ENCODE results near the gene TNFRSF6B.
A peak's percentile ranks its signal among the peaks of the same experiment; 100 is the strongest.
"Not testable (repeated sequence)": the region's sequence is repeated elsewhere in the genome, so short reads cannot be mapped to it uniquely, and the experiment has no call there.

TNFRSF6B gene

DNA sequence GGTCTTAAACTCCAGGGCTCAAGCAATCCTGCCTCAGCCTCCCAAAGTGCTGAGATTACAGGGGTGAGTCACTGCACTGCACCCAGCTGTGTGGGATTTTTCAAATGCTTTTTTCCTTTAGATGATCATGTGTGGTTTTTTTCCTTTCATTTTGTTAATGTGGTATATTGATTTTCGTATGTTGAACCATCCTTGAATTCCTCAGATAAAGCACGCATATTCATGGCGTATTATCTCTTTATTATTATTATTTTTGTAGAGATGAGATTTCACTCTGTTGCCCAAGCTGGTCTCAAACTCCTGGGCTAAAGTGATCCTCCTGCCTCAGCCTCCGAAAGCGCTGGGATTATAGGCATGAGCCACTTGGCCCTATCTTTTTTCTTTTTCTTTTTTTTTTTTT, 18.4 kb downstream of the TNFRSF6B start:
- ChIA-PET POLR2A (no interaction called here), CTCF (no interaction called here)
- TF ChIP-seq, protein P1, sequence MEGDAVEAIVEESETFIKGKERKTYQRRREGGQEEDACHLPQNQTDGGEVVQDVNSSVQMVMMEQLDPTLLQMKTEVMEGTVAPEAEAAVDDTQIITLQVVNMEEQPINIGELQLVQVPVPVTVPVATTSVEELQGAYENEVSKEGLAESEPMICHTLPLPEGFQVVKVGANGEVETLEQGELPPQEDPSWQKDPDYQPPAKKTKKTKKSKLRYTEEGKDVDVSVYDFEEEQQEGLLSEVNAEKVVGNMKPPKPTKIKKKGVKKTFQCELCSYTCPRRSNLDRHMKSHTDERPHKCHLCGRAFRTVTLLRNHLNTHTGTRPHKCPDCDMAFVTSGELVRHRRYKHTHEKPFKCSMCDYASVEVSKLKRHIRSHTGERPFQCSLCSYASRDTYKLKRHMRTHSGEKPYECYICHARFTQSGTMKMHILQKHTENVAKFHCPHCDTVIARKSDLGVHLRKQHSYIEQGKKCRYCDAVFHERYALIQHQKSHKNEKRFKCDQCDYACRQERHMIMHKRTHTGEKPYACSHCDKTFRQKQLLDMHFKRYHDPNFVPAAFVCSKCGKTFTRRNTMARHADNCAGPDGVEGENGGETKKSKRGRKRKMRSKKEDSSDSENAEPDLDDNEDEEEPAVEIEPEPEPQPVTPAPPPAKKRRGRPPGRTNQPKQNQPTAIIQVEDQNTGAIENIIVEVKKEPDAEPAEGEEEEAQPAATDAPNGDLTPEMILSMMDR (IDR thresholded peaks at IDR 0.05; ENCODE audit: control extremely low read depth, extremely low read depth, low read depth, missing control alignments) = no peak
- no peak for DNase-seq (ENCODE audit: extremely low spot score)

DNA sequence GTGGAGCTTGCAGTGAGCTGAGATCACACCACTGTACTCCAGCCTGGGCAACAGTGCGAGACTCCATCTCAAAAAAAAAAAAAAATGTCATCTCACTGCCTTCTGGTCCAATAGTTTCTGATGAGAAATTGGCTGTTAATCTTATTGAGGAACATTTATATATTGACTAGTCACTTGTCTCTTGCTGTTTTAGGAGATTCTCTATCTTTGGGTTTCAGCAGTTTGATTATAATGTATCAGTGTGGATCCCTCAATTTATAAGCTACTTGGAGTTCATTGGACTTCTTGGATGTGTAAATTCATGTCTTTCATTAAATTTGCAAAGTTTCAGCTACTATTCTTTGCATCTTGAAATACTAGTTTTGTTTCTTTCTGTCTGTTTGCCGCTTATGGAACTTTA, 22.5 kb downstream of the TNFRSF6B start:
- POLR2A ChIA-PET = interaction anchor here (0.6 kb wide), 1 partner anchor 323 kb away, joined by 3 read pairs; no protein-coding TSS in a partner anchor
- TF ChIP-seq, protein P1 (IDR thresholded peaks at IDR 0.05; ENCODE audit: control extremely low read depth, extremely low read depth, low read depth, missing control alignments) = no peak
- CTCF ChIA-PET = interaction anchor here (0.8 kb wide), 1 partner anchor 8 kb away, joined by 4 read pairs; no protein-coding TSS in a partner anchor
- DNase-seq (ENCODE audit: extremely low spot score) = no peak

DNA sequence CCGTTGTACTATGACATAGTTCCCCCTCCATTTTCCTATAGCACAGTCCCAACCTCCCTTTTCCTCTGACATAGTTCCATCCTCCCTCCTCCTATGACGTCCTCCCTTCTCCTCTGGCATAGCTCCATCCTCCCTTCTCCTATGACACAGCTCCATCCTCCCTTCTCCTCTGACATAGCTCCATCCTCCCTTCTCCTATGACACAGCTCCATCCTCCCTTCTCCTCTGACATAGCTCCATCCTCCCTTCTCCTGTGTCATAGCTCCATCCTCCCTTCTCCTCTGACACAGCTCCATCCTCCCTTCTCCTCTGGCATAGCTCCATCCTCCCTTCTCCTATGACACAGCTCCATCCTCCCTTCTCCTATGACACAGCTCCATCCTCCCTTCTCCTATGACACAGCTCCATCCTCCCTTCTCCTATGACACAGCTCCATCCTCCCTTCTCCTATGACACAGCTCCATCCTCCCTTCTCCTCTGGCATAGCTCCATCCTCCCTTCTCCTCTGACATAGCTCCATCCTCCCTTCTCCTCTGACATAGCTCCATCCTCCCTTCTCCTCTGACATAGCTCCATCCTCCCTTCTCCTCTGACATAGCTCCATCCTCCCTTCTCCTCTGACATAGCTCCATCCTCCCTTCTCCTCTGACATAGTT, 26.6 kb downstream of the TNFRSF6B start:
- DNase-seq (ENCODE audit: extremely low spot score); POLR2A ChIA-PET: not testable (repeated sequence)
- CTCF ChIA-PET = interaction anchor here (1.4 to 3.4 kb wide), 3 partner anchors 10 to 141 kb away, joined by 3 to 21 read pairs (median 6); partner anchors contain the start of genes ARFRP1 and ZGPAT

DNA sequence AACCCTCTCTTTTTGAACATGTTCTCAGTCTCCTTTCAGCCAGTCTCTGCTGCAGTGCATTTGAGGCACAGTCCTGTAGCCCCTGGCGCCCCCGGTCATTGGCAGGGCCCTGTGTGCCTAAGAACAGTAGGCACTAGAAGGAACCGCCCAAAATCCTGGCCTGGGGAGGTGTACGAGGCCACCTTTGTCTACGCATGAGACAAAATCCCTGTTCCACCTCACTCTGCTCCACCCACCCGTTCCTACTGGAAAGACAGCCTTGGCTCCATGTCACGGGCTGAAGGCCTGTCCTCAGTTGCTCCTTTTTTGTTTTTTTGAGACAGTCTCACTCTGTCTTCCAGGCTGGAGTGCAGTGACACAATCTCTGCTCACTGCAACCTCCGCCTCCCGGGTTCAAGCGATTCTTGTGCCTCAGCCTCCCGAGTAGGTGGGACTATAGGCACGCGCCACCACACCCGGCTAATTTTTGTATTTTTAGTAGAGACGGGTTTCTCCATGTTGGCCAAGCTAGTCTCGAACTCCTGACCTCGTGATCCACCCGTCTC, 33.8 kb downstream of the TNFRSF6B start:
- POLR2A ChIA-PET; DNase-seq (ENCODE audit: extremely low spot score): not testable (repeated sequence)
- CTCF ChIA-PET = interaction anchor here (1.2 kb wide), 1 partner anchor 8 kb away, joined by 3 read pairs; no protein-coding TSS in a partner anchor

DNA sequence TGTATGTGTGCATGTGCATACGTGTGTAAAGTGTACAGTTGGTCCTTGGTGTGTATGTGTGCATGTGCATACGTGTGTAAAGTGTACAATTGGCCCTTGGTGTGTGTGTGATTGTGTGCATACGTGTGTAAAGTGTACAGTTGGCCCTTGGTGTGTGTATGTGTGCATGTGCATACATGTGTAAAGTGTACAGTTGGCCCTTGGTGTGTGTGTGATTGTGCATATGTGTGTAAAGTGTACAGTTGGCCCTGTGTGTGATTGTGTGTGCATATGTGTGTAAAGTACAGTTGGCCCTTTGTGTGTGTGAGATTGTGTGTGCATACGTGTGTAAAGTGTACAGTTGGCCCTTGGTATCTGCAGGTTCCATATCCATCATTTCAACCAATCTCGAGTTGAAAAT, 35.0 kb downstream of the TNFRSF6B start:
- ChIA-PET POLR2A (no interaction called here), CTCF (no interaction called here)
- TF ChIP-seq, protein P1 (IDR thresholded peaks at IDR 0.05; ENCODE audit: control extremely low read depth, extremely low read depth, low read depth, missing control alignments) = no peak
- no peak for DNase-seq (ENCODE audit: extremely low spot score)

DNA sequence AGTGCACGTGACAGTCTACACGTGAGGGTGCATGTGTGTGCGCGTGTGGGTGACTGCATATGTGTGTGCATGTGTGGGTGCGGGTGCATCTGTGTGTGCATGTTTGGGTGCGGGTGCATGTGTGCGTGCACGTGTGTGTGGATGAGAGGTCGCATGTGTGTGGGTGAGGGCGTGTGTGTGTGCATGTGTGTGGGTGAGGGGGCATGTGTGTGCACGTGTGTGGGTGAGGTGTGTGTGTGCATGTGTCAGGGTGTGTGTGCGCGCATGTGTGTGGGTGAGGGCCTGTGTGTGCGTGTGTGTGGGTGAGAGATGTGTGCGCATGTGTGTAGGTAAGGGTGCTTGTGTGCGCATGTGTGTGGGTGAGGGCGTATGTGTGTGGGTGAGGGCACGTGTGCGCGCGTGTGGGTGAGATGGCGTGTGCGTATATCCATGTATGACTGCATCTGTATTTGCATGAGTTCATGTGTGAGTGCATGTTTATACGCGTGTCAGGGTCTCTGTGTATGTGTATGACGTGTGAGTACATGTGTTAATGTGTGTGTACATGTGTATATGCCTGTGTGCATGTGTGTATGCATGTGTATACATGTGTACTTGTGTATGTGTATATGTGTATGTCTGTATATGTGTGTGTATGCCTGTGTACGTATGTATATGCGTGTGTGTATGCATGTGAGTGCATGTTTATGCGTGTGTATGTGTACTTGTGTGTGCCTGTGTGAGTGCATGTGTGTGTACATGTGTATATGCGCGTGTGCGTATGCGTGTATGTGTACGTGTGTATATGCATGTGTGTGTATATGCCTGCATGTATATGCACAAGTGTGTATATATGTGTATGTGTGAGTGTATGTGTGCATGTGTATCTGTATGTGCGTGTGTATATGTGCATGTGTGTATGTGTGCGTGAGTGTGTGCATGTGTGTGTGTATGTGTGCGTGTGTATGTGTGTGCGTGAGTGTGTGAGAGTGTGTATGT, 36.0 kb downstream of the TNFRSF6B start:
- DNase-seq (ENCODE audit: extremely low spot score) = no peak
- CTCF ChIA-PET = interaction anchor here (4.6 kb wide), 1 partner anchor 25 kb away, joined by 16 read pairs; the partner anchor contains the start of genes ARFRP1 and ZGPAT
- POLR2A ChIA-PET = no interaction called here
- TF ChIP-seq, protein P1 (IDR thresholded peaks at IDR 0.05; ENCODE audit: control extremely low read depth, extremely low read depth, low read depth, missing control alignments) = no peak

DNA sequence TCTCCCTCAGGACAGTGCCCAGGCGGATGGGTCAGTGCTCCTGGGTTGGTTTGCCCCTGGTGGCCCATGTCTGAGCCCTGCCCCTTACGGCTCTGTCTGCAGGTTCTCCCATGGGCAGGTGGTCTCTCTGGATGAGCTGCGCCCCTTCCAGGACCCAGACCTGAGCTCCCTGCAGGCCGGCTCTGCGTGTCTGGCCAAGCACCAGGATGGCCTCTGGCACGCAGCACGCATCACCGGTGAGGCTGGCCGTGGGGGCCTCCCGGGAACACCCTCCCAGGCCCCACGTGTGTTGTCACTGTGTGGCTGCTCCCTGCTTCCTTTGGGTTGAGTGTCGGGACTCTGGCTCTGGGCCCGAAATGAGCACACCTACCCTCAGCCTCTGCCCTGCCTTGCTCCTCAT, 36.7 kb downstream of the TNFRSF6B start:
- peak; percentile 8 for DNase-seq (ENCODE audit: extremely low spot score)
- TF ChIP-seq, protein P1 (IDR thresholded peaks at IDR 0.05; ENCODE audit: control extremely low read depth, extremely low read depth, low read depth, missing control alignments) = no peak
- CTCF ChIA-PET = interaction anchor here (1.1 to 4.6 kb wide), 2 partner anchors 12 to 25 kb away, joined by 5 to 16 read pairs; partner anchors contain the start of genes ARFRP1 and ZGPAT
- POLR2A ChIA-PET = no interaction called here

Measured in GM10248 (cell line).